Keratinocyte (primary cell): ENCODE data around the gene DOCK1. TPM values are rescaled to one million over a fixed set of nuclear protein-coding genes. Genes with fewer than 3 reads are reported as not detected.

Experiments used
- DNase-seq: peaks from one replicate; pipeline ENCODE4 v3.0.0-alpha.2; 2011; ENCODE audit warnings: low read depth, missing footprints, low spot score
- FAIRE-seq: peaks from 2 replicates; lab custom pipeline; 2011; peaks lifted over from hg19 to GRCh38; lab: Jason Lieb, UNC
- H2AFZ ChIP-seq: 2 replicates; pipeline ENCODE4 v1.6.0; 2012; ENCODE audit warnings: low read length, control low read depth, inconsistent platforms; ENCODE audit not compliant: control insufficient read depth
- H3K27ac ChIP-seq: 2 replicates; pipeline ENCODE4 v1.5.1; 2011; ENCODE audit warnings: low read length; ENCODE audit not compliant: control insufficient read depth, insufficient read depth
- H3K27me3 ChIP-seq: 3 replicates; pipeline ENCODE4 v1.6.0; 2011; ENCODE audit warnings: low read length; ENCODE audit not compliant: control insufficient read depth, insufficient read depth; ENCODE audit errors: extremely low read depth
- H3K36me3 ChIP-seq, 2 experiments: 2 replicates in 1 of 2; 3 replicates in 1 of 2; pipeline ENCODE4 v1.5.1; 2011; ENCODE audit warnings: low read length in 2 of 2, mild to moderate bottlenecking in 1 of 2; ENCODE audit not compliant: control insufficient read depth in 2 of 2, insufficient read depth in 2 of 2; ENCODE audit errors: extremely low read depth in 1 of 2
- H3K4me1 ChIP-seq: 3 replicates; pipeline ENCODE4 v1.5.1; 2011; ENCODE audit warnings: low read length; ENCODE audit not compliant: control insufficient read depth, insufficient read depth; ENCODE audit errors: extremely low read depth
- H3K4me2 ChIP-seq: 3 replicates; pipeline ENCODE4 v1.6.0; 2011; ENCODE audit warnings: low read depth, low read length; ENCODE audit not compliant: control insufficient read depth, insufficient read depth; ENCODE audit errors: extremely low read depth
- H3K4me3 ChIP-seq, 3 experiments: fragments of 200-600 bp in 1 of 3; sonication (generic) in 1 of 3; 2 replicates in 2 of 3; 3 replicates in 1 of 3; pipeline ENCODE4 v1.5.1; 2011 to 2016; ENCODE audit warnings: low read length in 3 of 3, mild to moderate bottlenecking in 3 of 3, control low read depth in 2 of 3, inconsistent platforms in 1 of 3, low read depth in 1 of 3, mixed read lengths in 1 of 3, mixed run types in 1 of 3, moderate library complexity in 1 of 3; ENCODE audit not compliant: control insufficient read depth in 2 of 3, insufficient read depth in 2 of 3; ENCODE audit errors: extremely low read depth in 1 of 3
- H3K79me2 ChIP-seq: 2 replicates; pipeline ENCODE4 v1.6.0; 2012; ENCODE audit warnings: low read length; ENCODE audit not compliant: control insufficient read depth, insufficient read depth
- H3K9ac ChIP-seq: 3 replicates; pipeline ENCODE4 v1.6.0; 2011; ENCODE audit warnings: low read length; ENCODE audit not compliant: control insufficient read depth, insufficient read depth; ENCODE audit errors: extremely low read depth
- H3K9me1 ChIP-seq: 3 replicates; pipeline ENCODE4 v1.6.0; 2011; ENCODE audit warnings: low read length; ENCODE audit not compliant: control insufficient read depth, insufficient read depth; ENCODE audit errors: extremely low read depth
- H3K9me3 ChIP-seq: 2 replicates; pipeline ENCODE4 v1.5.1; 2012; ENCODE audit warnings: low read depth, low read length; ENCODE audit not compliant: control insufficient read depth
- H4K20me1 ChIP-seq: 3 replicates; pipeline ENCODE4 v1.6.0; 2011; ENCODE audit warnings: low read length; ENCODE audit not compliant: control insufficient read depth, insufficient read depth; ENCODE audit errors: extremely low read depth
- CTCF ChIP-seq, 3 experiments: IDR thresholded peaks in 1 of 3; conservative IDR thresholded peaks in 1 of 3; optimal IDR thresholded peaks in 1 of 3; 2 replicates in 2 of 3; 3 replicates in 1 of 3; pipeline versions ENCODE3 to v1.5.1; 2011; ENCODE audit warnings: low read length in 3 of 3, mild to moderate bottlenecking in 3 of 3, moderate library complexity in 2 of 3, control low read depth in 1 of 3, inconsistent platforms in 1 of 3; ENCODE audit not compliant: insufficient read depth in 2 of 3; ENCODE audit errors: extremely low read depth in 1 of 3
- EZH2 ChIP-seq: IDR thresholded peaks from one replicate; pipeline ENCODE4 v1.6.1; 2012; ENCODE audit warnings: inconsistent platforms, mild to moderate bottlenecking, low read length, moderate library complexity
- dilution Hi-C: fragments of 300-500 bp; cut with MboI; formaldehyde crosslinking; loops from one replicate; pipeline ENCODE4 v1.7.0; 2020; ENCODE audit warnings: low sequenced_read_pairs; ENCODE audit not compliant: extremely low pct_ligation_motif_present
- polyA plus RNA-seq, 5 experiments: library from polyadenylated mRNA; depleted of rRNA in 3 of 5; stranded (reverse) in 3 of 5; stranded (forward) in 1 of 5; unstranded in 1 of 5; fragments of >200 nt; gene quantifications; 1 replicate in 1 of 5; 2 replicates in 3 of 5; 3 replicates in 1 of 5; pipeline versions ENCODE4 v1.2.1 to v1.2.3, GENCODE V29; 2011 to 2012; ENCODE audit warnings: missing spikeins in 2 of 5, low read depth in 1 of 5, low replicate concordance in 1 of 5

The DOCK1 gene
- polyA plus RNA-seq, 1 donor (not counting 4 experiments of a cell fraction or from before 2014, with no cell fraction given): 15.7 TPM

GRCh38 chr10:127462643-127463295, 557.5 kb downstream of the DOCK1 start:
- Histone ChIP-seq H4K20me1 (no peaks in the 10 kb centered on the region), H3K4me3 (no peak overlapping the region), H2AFZ (no peak overlapping the region), H3K4me2 (no peak overlapping the region), H3K4me1 (no peaks in the 10 kb centered on the region), H3K36me3 (no peaks in the 10 kb centered on the region), H3K27me3 (no peaks in the 10 kb centered on the region), H3K9me1 (no peaks in the 10 kb centered on the region), H3K27ac (no peak overlapping the region), H3K79me2 (no peaks in the 10 kb centered on the region), H3K9ac (no peak overlapping the region), H3K9me3 (no peaks in the 10 kb centered on the region)
- TF ChIP-seq CTCF (optimal IDR thresholded peaks at IDR 0.05 in 1 of 3, IDR thresholded peaks at IDR 0.05 in 1 of 3, conservative IDR thresholded peaks at IDR 0.05 in 1 of 3; ENCODE audit: extremely low read depth in 1 of 3, insufficient read depth in 2 of 3, low read length in 3 of 3): no peak
- no peak for TF ChIP-seq EZH2
- dilution Hi-C loops: no loop called here
- FAIRE-seq: no peak
- no peak for DNase-seq

GRCh38 chr10:127463548-127463947, 558.3 kb downstream of the DOCK1 start:
- Histone ChIP-seq H3K9me1 (no peaks in the 10 kb centered on the region), H3K27ac (no peak overlapping the region), H3K79me2 (no peaks in the 10 kb centered on the region), H3K9ac (no peak overlapping the region), H3K36me3 (no peaks in the 10 kb centered on the region), H3K4me1 (no peaks in the 10 kb centered on the region), H3K9me3 (no peaks in the 10 kb centered on the region), H3K4me3 (no peak overlapping the region), H3K4me2 (no peak overlapping the region), H4K20me1 (no peaks in the 10 kb centered on the region), H2AFZ (no peak overlapping the region), H3K27me3 (no peaks in the 10 kb centered on the region)
- TF ChIP-seq EZH2 (no peak), CTCF (optimal IDR thresholded peaks at IDR 0.05 in 1 of 3, IDR thresholded peaks at IDR 0.05 in 1 of 3, conservative IDR thresholded peaks at IDR 0.05 in 1 of 3; ENCODE audit: extremely low read depth in 1 of 3, insufficient read depth in 2 of 3, low read length in 3 of 3) (no peak)
- no peak for DNase-seq
- no peak for FAIRE-seq
- dilution Hi-C loops: no loop called here
